RPMI8226 (cell line): ENCODE measurements around the gene GPI.
"Not testable (repeated sequence)": the region's sequence is repeated elsewhere in the genome, so short reads cannot be mapped to it uniquely, and the experiment has no call there.

ENCODE experiments used
- DNase-seq: peaks from one replicate; pipeline ENCODE4 v3.0.0-alpha.2; 2015

Gene GPI

GRCh38 chr19:34343751-34344150 lies 21.2 kb upstream of the GPI start:
- DNase-seq = no peak

DNA sequence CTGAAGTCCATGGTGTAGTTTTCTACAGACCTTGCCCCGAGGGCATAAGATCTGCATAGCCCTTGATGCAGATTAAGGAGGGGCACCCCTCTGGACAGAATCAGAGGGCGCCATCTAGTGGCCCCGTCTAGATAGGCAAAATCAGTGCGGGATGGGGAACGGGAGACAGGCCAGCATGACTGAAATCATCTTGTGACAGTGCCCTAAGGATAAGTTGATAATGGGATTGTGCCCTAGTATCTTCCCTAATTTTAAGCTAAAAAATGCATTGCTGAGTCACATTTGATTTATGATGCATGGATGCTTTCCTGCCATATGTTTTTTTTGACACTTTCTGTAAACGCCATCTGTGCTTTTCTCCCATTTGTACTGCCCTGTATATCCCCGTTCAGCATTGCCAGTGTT lies 19.0 kb upstream of the GPI start:
- peak; percentile 70 for DNase-seq

DNA sequence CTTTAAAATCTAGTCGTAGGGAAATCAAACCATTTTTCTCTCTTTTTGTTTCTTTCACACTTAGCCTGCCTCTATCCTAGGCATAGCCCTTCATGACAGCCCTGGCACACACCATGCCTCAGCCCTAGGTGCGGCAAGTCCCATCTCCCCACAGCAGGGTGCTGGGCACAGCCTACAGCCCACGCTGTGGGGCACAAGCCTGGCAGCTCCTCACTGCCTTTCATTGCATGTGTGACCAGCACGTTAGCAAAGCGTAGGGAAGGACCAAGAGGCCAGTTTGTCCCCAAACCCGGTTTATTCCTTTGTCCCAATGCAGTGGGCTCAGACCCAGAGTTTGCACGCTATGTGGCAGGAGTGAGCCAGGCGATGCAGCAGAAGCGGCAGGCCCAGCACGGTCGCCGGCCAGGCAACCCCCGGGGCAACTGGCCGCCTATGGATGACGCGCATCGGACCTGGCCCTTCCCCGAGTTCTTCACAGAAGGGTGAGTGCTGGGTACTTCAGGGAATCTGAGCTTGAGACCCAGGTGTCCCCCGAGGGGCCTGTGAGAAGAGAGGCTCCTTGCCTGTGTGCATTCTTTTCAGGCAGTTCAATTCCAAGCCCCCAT lies 17.3 kb upstream of the GPI start:
- DNase-seq = no peak

- no peak for DNase-seq
These were observed 16.0 kb upstream of the GPI start for GRCh38 chr19:34348899-34349487.

DNA sequence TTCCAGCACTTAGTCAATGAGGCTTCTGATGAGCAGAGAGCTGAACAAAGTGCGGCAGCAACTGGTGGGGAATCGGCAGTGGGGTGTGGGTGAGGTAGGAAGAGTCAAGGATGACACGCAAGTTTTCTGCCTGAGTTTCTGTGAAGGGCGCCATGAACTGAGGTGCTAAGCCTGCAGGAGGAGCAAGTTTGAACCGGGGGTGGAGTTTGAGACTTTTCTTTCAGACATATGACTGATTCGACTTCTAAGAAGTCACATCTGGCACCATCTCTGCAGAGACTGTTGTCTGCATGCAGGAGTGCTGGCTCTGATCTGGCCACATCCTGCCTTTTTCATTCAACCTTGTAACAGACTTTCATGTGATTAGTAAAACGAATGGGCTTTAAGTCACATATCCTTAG lies 14.8 kb upstream of the GPI start:
- no peak for DNase-seq

- no peak for DNase-seq
These were observed 13.6 kb upstream of the GPI start for GRCh38 chr19:34351382-34351826.

- DNase-seq = no peak
These were observed 11.4 kb upstream of the GPI start for GRCh38 chr19:34353546-34353945.

DNA sequence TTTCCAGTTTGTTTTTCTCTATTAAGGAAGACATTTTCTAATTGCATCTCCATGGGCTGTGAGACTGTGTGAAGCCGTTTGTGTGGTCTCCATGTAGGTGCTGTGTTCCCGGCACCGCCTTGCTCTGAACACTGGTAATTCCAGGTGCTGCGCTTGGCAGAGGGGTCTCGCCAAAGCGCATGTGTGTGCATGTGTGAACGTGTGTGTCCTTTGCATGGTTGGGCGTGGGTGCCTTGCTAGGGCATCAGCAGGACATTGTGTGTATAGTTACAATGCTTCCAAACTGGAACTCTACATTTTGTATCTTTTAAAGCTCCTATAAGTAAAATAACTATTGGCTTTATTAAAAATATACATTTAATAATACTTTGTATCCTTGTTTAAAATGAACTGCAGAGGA lies 9.8 kb upstream of the GPI start:
- no peak for DNase-seq

- no peak for DNase-seq
These were observed 8.1 kb upstream of the GPI start for GRCh38 chr19:34356875-34357274.

GRCh38 chr19:34357431-34357830 lies 7.6 kb upstream of the GPI start:
- no peak for DNase-seq

DNA sequence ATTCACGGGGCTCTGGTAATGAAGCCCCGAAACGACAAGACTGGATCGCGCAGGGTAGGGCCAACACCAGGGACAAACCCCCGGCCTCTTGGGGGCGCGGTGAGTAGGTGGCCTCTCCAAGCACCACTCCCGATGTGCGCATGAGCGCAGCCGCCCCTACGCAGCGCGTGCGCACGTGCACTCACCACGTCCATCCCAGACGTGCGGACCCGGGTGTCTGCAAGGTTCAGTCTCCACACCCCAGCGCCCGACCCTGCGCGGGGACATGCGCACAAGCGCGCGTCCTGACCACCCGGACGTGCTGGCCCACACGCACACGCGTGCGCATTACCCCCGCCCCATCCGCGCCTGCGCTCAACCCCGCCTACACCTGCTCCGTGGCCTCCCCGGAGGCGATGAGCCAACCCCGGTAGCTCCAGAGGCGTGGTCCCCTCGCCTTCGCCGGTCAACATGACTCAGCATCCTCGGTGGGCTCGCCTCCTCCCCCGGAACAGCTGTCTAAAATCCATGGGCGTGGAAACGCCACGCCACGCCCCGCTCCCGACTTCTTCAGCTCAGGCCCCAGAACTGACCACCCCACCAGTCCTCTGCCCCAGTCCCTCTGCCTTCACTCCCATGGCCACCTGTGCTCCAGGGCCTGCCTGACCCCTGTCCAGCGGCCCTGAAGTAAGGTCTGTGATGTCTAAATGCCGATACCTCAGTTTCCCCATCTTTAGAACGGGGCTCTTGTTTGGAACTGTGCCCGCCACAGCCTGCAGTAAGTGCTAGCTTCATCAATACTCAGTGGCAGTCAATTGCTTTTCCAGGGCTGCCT lies 5.6 kb upstream of the GPI start:
- peak; percentile 95 for DNase-seq

GRCh38 chr19:34359954-34360315 lies 5.1 kb upstream of the GPI start:
- no peak for DNase-seq

DNA sequence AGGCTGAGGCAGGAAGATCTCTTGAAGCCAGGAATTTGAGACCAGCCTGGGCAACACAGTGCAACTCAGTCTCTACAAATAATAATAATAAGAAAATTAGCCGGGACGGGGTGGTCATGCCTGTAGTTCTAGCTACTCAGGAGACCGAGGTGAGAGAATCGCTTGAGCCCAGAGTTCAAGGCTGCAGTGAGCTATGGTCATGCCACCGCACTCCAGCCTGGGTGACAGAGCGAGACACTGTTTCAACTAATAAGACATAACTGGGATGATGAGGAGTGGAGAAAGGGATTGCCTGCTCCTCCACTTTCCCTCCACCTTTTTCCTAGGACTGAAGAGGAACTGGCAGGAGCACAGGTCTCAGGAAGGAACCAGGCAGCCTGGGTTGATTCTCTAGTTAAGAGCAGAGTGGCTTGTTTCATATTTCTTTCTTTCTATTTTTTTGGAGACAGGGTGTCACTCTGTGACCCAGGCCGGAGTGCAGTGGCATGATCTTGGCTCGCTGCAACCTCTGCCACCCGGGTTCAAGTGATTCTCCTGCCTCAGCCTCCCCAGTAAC lies 4.6 kb upstream of the GPI start:
- no peak for DNase-seq

- DNase-seq = no peak
These were observed 2.3 kb upstream of the GPI start for GRCh38 chr19:34362679-34363069.

GRCh38 chr19:34363094-34363493 lies 1.9 kb upstream of the GPI start:
- no peak for DNase-seq

- DNase-seq = no peak
These were observed 1.1 kb upstream of the GPI start for GRCh38 chr19:34363930-34364329.

GRCh38 chr19:34364462-34364829 lies 550 bp upstream of the GPI start:
- no peak for DNase-seq

DNA sequence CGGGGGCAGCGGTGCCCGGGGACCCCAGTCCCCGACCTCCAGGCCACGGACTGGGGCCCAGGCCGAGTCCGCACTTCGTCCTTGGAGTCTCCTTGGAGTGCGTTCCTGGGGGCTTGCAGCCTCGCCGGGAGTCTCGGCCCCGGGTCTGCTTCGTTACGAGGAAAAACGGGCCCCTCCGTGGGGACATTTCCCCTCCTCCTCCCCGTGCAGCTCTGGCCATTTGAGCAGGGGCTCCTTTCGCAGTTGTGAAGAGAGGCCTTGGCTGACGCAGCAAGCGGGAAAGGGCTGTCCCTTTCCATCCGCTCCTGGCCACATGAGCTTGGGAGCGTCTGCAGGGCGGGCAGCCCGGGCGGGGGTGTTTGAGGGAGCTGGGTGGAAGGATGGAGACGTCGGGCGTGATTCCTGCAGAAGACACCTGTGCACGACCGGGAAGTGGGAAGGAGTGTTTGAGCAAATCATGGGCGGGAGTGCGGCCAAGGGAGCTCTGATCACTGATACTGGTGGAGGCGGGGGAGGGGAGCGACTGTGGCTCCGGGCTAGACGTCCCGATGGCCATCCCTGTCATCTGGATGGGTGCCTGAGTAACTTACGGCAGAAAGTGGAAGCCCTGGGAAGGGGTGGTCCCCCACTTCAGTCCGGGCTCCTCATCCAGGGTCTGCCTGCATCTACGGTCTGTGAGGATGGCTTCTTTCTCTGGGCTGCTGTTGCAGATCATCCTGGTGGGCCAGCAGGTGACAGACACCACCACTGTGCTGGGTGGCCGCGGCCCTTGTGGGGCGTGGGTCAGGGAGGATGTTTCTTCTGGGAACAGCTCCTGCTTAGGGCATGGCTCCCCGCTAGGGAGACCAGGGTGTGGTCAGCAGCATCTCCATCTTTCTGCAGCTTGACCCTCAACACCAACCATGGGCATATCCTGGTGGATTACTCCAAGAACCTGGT lies 736 bp downstream of the GPI start:
- peak; percentile 22 for DNase-seq

- no peak for DNase-seq
These were observed 2.0 kb downstream of the GPI start for GRCh38 chr19:34366738-34367623.

DNA sequence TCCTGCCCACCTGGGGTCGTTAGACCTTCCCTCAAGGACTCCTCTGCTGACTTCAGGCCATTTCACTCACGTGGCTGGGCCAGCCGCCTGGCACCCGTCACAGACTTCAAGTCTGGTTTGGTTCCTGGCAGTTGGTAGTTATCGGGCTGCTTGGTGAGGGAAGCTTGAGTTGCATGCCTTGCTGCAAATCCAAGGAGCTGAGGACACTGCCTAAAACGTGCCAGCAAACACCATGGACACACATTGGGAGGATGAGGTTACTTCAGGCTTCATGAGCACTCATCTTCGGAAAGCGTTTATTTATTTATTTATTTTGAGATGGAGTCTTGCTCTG lies 2.6 kb downstream of the GPI start:
- no peak for DNase-seq

- DNase-seq = no peak
These were observed 3.3 kb downstream of the GPI start for GRCh38 chr19:34368338-34368737.

DNA sequence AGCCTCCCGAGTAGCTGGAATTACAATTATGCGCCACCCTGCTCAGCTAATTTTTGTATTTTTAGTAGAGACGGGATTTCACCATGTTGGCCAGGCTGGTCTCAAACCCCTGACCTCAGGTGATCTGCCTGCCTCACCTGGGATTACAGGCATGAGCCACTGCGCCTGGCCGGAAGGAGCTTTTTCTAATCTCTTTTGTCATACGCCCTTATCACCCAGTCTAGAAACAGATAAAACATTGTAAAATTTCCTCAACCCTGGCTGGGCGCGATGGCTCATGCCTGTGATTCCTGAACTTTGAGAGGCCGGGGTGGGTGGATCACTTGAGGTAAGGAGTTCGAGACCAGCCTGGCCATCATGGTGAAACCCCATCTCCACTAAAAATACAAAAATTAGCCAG lies 4.2 kb downstream of the GPI start:
- not testable (repeated sequence) for DNase-seq
